ENCODE data around the gene NBEA.

DNA sequence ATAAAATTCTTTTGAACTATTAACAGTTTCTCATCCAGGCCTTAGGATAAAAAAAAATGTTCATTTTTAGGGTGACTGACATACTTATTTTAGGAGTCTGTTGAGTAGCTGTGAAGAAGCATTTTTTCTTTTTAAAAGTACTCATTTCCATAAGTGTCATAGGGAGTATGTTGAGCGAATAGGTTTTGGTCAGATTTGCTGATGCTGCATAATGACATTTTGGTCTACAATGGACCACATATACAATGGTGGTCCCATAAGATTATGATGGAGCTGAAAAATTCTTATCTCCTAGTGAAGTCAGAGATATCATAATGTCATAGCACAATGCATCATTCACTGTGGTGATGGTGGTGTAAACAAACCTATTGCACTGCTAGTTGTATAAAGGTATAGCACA lies 17.4 kb downstream of the NBEA start:
- TF ChIP-seq, protein P1, sequence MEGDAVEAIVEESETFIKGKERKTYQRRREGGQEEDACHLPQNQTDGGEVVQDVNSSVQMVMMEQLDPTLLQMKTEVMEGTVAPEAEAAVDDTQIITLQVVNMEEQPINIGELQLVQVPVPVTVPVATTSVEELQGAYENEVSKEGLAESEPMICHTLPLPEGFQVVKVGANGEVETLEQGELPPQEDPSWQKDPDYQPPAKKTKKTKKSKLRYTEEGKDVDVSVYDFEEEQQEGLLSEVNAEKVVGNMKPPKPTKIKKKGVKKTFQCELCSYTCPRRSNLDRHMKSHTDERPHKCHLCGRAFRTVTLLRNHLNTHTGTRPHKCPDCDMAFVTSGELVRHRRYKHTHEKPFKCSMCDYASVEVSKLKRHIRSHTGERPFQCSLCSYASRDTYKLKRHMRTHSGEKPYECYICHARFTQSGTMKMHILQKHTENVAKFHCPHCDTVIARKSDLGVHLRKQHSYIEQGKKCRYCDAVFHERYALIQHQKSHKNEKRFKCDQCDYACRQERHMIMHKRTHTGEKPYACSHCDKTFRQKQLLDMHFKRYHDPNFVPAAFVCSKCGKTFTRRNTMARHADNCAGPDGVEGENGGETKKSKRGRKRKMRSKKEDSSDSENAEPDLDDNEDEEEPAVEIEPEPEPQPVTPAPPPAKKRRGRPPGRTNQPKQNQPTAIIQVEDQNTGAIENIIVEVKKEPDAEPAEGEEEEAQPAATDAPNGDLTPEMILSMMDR (IDR thresholded peaks at IDR 0.05), result no peak
- TF ChIP-seq POLR2A (IDR thresholded peaks at IDR 0.05), result no peak
